K562 (cell line): ENCODE data around the gene DCDC2. TPM values are rescaled to one million over a fixed set of nuclear protein-coding genes. Genes with fewer than 3 reads are reported as not detected.

ENCODE experiments used
- SAP30 ChIP-seq: fragments of 200-600 bp; sonication (generic); IDR thresholded peaks from 2 replicates; pipeline ENCODE4 v1.6.1; 2012; ENCODE audit warnings: borderline replicate concordance, low read depth, mild to moderate bottlenecking, moderate library complexity, low read length, control low read depth, inconsistent platforms; ENCODE audit not compliant: insufficient read depth, poor library complexity, severe bottlenecking
- STAG1 ChIP-seq: sonication (generic); formaldehyde crosslinking; IDR thresholded peaks from 2 replicates; pipeline ENCODE4 v1.5.0; 2020; ENCODE audit warnings: missing genetic modification reagents, borderline replicate concordance
- polyA plus RNA-seq, 8 experiments: library from polyadenylated mRNA; depleted of rRNA in 4 of 8; stranded (reverse) in 5 of 8; unstranded in 3 of 8; fragments of >200 nt; fragmentation: Nextera tagmentation in 2 of 8; fragmentation: Illumina TruSeq in 1 of 8; extraction: Ambion mirVana in 2 of 8; extraction: Trizol in 1 of 8; gene quantifications; 2 replicates each; pipeline versions ENCODE4 v1.2.1 to v1.2.3, GENCODE V29; 2011 to 2014; ENCODE audit warnings: inconsistent platforms in 1 of 8, missing spikeins in 1 of 8
- total RNA-seq, 7 experiments: library from RNA; depleted of rRNA in 6 of 7; stranded (reverse); fragments of >200 nt in 6 of 7; fragmentation: Illumina TruSeq in 2 of 7; extraction: Trizol in 2 of 7; gene quantifications; 2 replicates each; pipeline versions ENCODE4 v1.2.1 to v1.2.3, GENCODE V29; 2011 to 2021; ENCODE audit warnings: low replicate concordance in 1 of 7
- TF ChIP-seq, protein P1 (sequence below): fragments of 450-650 bp; IDR thresholded peaks from 2 replicates; pipeline ENCODE4 v1.6.1; 2016; ENCODE audit warnings: low read depth
- TF ChIP-seq, protein P2 (sequence below): fragments of 250-450 bp; sonication (Bioruptor Pico); IDR thresholded peaks from 2 replicates; pipeline ENCODE4 v1.8.0; 2021; ENCODE audit warnings: mild to moderate bottlenecking, moderate library complexity

Gene DCDC2
- total and polyA plus RNA-seq, 9 of the 15 experiments (the other 6 are each of a cell fraction or from before 2014, with no cell fraction given) = 0.04 TPM; not detected in 8

DNA sequence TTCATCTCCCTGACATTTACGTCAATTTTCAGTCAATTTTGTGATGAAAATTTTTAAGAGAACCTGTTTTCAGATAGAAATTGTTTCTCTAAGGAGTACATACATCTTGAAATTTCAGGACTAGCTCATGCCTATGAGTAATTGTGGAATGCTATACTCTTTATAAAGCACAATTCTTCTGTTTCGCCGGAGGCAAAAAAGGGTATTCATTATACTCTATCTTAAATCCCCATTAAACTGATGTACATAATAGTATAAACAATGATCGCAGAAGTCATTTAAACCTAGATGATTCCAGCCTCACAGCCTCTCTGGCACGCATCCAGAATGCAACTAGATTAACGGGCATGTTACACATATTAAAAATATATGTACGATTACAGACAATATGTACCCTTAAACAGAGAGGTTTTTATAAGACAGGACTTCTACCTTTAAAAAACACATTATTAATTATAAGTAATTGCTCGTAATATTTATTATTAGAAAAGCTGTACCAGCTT lies 169.2 kb downstream of the DCDC2 start (continued):
- TF ChIP-seq STAG1 (CRISPR knock-in tag) (no peak), SAP30 (no peak)
- TF ChIP-seq, protein P1, sequence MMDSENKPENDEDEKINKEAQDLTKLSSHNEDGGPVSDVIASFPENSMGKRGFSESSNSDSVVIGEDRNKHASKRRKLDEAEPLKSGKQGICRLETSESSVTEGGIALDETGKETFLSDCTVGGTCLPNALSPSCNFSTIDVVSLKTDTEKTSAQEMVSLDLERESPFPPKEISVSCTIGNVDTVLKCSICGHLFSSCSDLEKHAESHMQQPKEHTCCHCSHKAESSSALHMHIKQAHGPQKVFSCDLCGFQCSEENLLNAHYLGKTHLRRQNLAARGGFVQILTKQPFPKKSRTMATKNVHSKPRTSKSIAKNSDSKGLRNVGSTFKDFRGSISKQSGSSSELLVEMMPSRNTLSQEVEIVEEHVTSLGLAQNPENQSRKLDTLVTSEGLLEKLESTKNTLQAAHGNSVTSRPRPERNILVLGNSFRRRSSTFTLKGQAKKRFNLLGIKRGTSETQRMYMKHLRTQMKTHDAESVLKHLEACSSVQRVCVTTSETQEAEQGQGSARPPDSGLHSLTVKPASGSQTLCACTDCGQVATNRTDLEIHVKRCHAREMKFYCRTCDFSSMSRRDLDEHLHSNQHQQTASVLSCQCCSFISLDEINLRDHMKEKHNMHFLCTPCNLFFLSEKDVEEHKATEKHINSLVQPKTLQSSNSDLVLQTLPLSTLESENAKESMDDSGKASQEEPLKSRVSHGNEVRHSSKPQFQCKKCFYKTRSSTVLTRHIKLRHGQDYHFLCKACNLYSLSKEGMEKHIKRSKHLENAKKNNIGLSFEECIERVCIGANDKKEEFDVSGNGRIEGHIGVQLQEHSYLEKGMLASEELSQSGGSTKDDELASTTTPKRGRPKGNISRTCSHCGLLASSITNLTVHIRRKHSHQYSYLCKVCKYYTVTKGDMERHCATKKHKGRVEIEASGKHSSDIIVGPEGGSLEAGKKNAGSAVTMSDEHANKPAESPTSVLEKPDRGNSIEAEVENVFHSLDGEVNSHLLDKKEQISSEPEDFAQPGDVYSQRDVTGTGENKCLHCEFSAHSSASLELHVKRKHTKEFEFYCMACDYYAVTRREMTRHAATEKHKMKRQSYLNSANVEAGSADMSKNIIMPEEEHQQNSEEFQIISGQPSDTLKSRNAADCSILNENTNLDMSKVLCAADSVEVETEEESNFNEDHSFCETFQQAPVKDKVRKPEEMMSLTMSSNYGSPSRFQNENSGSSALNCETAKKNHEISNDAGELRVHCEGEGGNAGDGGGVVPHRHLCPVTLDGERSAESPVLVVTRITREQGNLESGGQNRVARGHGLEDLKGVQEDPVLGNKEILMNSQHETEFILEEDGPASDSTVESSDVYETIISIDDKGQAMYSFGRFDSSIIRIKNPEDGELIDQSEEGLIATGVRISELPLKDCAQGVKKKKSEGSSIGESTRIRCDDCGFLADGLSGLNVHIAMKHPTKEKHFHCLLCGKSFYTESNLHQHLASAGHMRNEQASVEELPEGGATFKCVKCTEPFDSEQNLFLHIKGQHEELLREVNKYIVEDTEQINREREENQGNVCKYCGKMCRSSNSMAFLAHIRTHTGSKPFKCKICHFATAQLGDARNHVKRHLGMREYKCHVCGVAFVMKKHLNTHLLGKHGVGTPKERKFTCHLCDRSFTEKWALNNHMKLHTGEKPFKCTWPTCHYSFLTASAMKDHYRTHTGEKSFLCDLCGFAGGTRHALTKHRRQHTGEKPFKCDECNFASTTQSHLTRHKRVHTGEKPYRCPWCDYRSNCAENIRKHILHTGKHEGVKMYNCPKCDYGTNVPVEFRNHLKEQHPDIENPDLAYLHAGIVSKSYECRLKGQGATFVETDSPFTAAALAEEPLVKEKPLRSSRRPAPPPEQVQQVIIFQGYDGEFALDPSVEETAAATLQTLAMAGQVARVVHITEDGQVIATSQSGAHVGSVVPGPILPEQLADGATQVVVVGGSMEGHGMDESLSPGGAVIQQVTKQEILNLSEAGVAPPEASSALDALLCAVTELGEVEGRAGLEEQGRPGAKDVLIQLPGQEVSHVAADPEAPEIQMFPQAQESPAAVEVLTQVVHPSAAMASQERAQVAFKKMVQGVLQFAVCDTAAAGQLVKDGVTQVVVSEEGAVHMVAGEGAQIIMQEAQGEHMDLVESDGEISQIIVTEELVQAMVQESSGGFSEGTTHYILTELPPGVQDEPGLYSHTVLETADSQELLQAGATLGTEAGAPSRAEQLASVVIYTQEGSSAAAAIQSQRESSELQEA = no peak
- TF ChIP-seq, protein P2, sequence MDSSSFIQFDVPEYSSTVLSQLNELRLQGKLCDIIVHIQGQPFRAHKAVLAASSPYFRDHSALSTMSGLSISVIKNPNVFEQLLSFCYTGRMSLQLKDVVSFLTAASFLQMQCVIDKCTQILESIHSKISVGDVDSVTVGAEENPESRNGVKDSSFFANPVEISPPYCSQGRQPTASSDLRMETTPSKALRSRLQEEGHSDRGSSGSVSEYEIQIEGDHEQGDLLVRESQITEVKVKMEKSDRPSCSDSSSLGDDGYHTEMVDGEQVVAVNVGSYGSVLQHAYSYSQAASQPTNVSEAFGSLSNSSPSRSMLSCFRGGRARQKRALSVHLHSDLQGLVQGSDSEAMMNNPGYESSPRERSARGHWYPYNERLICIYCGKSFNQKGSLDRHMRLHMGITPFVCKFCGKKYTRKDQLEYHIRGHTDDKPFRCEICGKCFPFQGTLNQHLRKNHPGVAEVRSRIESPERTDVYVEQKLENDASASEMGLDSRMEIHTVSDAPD (CRISPR knock-in tag) = no peak
